Measurements from ENCODE around the gene ZNF598. TPM values are rescaled to one million over a fixed set of nuclear protein-coding genes. Genes with fewer than 3 reads are reported as not detected.

The ZNF598 gene
- total and polyA plus RNA-seq, 2 of the 13 experiments (the other 11 are each of a cell fraction or from before 2014, with no cell fraction given), result 13.5 to 14.2 TPM

- TF ChIP-seq JUN (CRISPR knock-in tag; IDR thresholded peaks at IDR 0.05), result no peak
- TF ChIP-seq CC2D1A (CRISPR knock-in tag; IDR thresholded peaks at IDR 0.05), result no peak
- TF ChIP-seq RBM39 (IDR thresholded peaks at IDR 0.05; ENCODE audit: low read depth, low read length, poor library complexity, severe bottlenecking), result peak; percentile 39
- TF ChIP-seq ONECUT2 (CRISPR knock-in tag; IDR thresholded peaks at IDR 0.05), result no peak
- peak; percentile 10; the same call in 1 of the 2 replicates for TF ChIP-seq ZNF318 (CRISPR knock-in tag; IDR thresholded peaks at IDR 0.05)
- TF ChIP-seq, protein P1, sequence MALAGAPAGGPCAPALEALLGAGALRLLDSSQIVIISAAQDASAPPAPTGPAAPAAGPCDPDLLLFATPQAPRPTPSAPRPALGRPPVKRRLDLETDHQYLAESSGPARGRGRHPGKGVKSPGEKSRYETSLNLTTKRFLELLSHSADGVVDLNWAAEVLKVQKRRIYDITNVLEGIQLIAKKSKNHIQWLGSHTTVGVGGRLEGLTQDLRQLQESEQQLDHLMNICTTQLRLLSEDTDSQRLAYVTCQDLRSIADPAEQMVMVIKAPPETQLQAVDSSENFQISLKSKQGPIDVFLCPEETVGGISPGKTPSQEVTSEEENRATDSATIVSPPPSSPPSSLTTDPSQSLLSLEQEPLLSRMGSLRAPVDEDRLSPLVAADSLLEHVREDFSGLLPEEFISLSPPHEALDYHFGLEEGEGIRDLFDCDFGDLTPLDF (CRISPR knock-in tag; IDR thresholded peaks at IDR 0.05), result no peak
- TF ChIP-seq PHB2 (IDR thresholded peaks at IDR 0.05; ENCODE audit: partially characterized antibody), result no peak
- TF ChIP-seq AKAP8 (CRISPR knock-in tag; IDR thresholded peaks at IDR 0.05), result peak; percentile 81
- no peak for TF ChIP-seq PLRG1 (conservative IDR thresholded peaks at IDR 0.05)
- no peak for TF ChIP-seq ZBTB21 (CRISPR knock-in tag; IDR thresholded peaks at IDR 0.05)
- no peak for TF ChIP-seq HCFC1 (IDR thresholded peaks at IDR 0.05; ENCODE audit: low read depth, low read length)
- peak; percentile 90 for TF ChIP-seq UBTF (CRISPR knock-in tag; IDR thresholded peaks at IDR 0.05)
- no peak for TF ChIP-seq ZNF367 (CRISPR knock-in tag; IDR thresholded peaks at IDR 0.05; ENCODE audit: borderline replicate concordance)
- TF ChIP-seq RARA (CRISPR knock-in tag; IDR thresholded peaks at IDR 0.05), result peak; percentile 92
- TF ChIP-seq, protein P2, sequence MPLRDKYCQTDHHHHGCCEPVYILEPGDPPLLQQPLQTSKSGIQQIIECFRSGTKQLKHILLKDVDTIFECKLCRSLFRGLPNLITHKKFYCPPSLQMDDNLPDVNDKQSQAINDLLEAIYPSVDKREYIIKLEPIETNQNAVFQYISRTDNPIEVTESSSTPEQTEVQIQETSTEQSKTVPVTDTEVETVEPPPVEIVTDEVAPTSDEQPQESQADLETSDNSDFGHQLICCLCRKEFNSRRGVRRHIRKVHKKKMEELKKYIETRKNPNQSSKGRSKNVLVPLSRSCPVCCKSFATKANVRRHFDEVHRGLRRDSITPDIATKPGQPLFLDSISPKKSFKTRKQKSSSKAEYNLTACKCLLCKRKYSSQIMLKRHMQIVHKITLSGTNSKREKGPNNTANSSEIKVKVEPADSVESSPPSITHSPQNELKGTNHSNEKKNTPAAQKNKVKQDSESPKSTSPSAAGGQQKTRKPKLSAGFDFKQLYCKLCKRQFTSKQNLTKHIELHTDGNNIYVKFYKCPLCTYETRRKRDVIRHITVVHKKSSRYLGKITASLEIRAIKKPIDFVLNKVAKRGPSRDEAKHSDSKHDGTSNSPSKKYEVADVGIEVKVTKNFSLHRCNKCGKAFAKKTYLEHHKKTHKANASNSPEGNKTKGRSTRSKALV (CRISPR knock-in tag; IDR thresholded peaks at IDR 0.05), result peak; percentile 78; the same call in 1 of the 2 replicates
- no peak for TF ChIP-seq NCOA5 (CRISPR knock-in tag; IDR thresholded peaks at IDR 0.05)
Observed at GRCh38 chr16:2039274-2040031, 29.8 kb upstream of the ZNF598 start (continued).

All from HepG2 (cell line).